HG03439 (cell line): Measurements from ENCODE around the gene ARHGEF9.
"Not testable (repeated sequence)": the region's sequence is repeated elsewhere in the genome, so short reads cannot be mapped to it uniquely, and the experiment has no call there.

Experiments used
- ATAC-seq: cut with Tn5 transposase; IDR thresholded peaks from one replicate; pipeline ENCODE4 v1.9.1; 2021; ENCODE audit warnings: mild to moderate bottlenecking, moderate library complexity; ENCODE audit not compliant: unreplicated experiment

ARHGEF9 gene

GRCh38 chrX:63784902-63785707 lies at the start of gene ARHGEF9:
Gene ARHGEF9, minus strand, starts transcription at chrX:63785214. Its CDS starts 69 bp downstream, at chrX:63785145.
- ATAC-seq: no peak

GRCh38 chrX:63825446-63825845 lies 40.4 kb upstream of the ARHGEF9 start:
- ATAC-seq: not testable (repeated sequence)

- no peak for ATAC-seq
These were observed 33.1 kb upstream of the ARHGEF9 start for GRCh38 chrX:63818156-63818555.

GRCh38 chrX:63817696-63818095 lies 32.7 kb upstream of the ARHGEF9 start:
- ATAC-seq: no peak

GRCh38 chrX:63812823-63813222 lies 27.8 kb upstream of the ARHGEF9 start:
- no peak for ATAC-seq

- ATAC-seq: no peak
These were observed 25.7 kb upstream of the ARHGEF9 start for GRCh38 chrX:63810746-63811145.

GRCh38 chrX:63809173-63809572 lies 24.2 kb upstream of the ARHGEF9 start:
- no peak for ATAC-seq

- ATAC-seq: not testable (repeated sequence)
These were observed 10.4 kb upstream of the ARHGEF9 start for GRCh38 chrX:63795406-63795805.

GRCh38 chrX:63785708-63786040 lies 660 bp upstream of the ARHGEF9 start:
- ATAC-seq: no peak

GRCh38 chrX:63784346-63784901 lies 590 bp downstream of the ARHGEF9 start:
- no peak for ATAC-seq

- ATAC-seq: no peak
These were observed 2.5 kb downstream of the ARHGEF9 start for GRCh38 chrX:63782515-63782914.

GRCh38 chrX:63768760-63769159 lies 16.3 kb downstream of the ARHGEF9 start:
- no peak for ATAC-seq

GRCh38 chrX:63765712-63766111 lies 19.3 kb downstream of the ARHGEF9 start:
- no peak for ATAC-seq

GRCh38 chrX:63764946-63765345 lies 20.1 kb downstream of the ARHGEF9 start:
- ATAC-seq: no peak

GRCh38 chrX:63761639-63762038 lies 23.4 kb downstream of the ARHGEF9 start:
- ATAC-seq: peak; percentile 61

- no peak for ATAC-seq
These were observed 27.0 kb downstream of the ARHGEF9 start for GRCh38 chrX:63758011-63758410.

GRCh38 chrX:63755892-63756291 lies 29.1 kb downstream of the ARHGEF9 start:
- no peak for ATAC-seq

GRCh38 chrX:63754860-63755579 lies 30.0 kb downstream of the ARHGEF9 start:
- ATAC-seq: peak; percentile 98

- ATAC-seq: peak; percentile 37
These were observed 30.7 kb downstream of the ARHGEF9 start for GRCh38 chrX:63754136-63754859.

GRCh38 chrX:63751481-63751880 lies 33.5 kb downstream of the ARHGEF9 start:
- no peak for ATAC-seq

- no peak for ATAC-seq
These were observed 34.2 kb downstream of the ARHGEF9 start for GRCh38 chrX:63750811-63751210.
